LNCAP (cell line): Measurements from ENCODE around the gene DISP3.

Source experiments
- CTCF ChIP-seq: fragments of 450-650 bp; IDR thresholded peaks from 2 replicates; pipeline ENCODE4 v1.5.1; 2017; ENCODE audit warnings: mild to moderate bottlenecking

DISP3 gene

GRCh38 chr1:11528611-11529261 lies 49.8 kb downstream of the DISP3 start:
- no peak for TF ChIP-seq CTCF

- TF ChIP-seq CTCF: no peak
These were observed 50.4 kb downstream of the DISP3 start for GRCh38 chr1:11529330-11529729.

- no peak for TF ChIP-seq CTCF
These were observed 51.1 kb downstream of the DISP3 start for GRCh38 chr1:11529763-11530730.

DNA sequence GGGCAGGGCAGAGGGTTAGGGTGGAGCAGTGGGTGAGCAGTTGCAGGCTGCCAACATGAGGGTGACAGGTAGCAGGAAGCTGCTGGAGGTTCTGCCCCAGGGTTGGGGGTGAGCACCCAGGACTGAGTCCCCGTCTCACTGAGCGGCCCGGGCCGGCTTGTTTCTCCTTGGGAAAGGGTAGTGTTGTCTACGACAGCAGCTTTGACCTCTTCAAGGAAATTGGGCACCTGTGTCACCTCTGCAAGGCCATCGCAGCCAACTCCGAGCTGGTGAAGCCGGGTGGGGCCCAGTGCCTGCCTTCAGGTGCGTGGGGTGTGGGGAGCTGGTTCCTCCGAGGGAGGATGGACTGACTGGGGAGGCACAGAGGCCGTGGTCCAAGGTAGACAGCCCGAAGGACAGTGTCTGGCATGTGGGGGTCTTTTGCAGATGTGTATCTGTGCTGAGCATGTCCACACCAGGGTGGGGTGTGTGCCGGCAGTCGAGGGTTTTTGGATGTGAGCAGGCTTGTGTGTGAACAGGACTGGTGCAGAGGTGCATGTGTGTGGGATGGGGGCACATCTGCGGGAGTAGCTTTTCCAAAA lies 51.9 kb downstream of the DISP3 start:
- TF ChIP-seq CTCF: no peak

DNA sequence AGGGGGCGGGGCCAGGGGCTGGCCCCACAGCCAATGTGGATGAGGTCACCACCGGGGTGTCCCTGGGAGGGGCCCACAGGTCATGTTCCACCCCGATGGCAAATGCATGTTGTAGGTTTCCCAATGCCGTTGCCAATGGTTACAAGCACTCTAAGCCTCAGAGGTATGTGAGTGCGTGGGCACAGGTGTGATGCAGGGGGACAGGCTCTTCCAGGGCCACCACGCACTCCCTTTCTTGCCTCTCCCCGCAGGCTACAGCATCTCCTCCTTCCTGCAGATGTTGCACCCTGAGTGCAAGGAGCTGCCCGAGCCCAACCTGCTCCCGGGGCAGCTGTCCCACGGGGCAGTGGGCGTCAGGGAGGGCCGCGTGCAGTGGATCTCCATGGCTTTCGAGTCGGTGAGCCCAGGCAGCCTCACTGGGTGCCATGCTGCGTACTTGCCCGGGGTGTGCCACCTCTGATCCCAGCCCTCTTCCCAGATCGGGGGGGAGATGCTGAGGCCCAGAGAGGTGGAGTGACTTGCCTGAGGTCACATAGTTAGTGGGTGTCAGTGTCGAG lies 52.4 kb downstream of the DISP3 start:
- TF ChIP-seq CTCF: no peak

- TF ChIP-seq CTCF: no peak
These were observed 53.0 kb downstream of the DISP3 start for GRCh38 chr1:11531943-11532342.
